Mesendoderm (in vitro differentiated cells): Measurements from ENCODE around the gene DGKH. TPM values are rescaled to one million over a fixed set of nuclear protein-coding genes. Genes with fewer than 3 reads are reported as not detected.

Experiments used
- DNase-seq: peaks from one replicate; pipeline ENCODE4 v3.0.0; 2013
- H2AK5ac ChIP-seq: 2 replicates; pipeline ENCODE4 v1.6.1; 2013; ENCODE audit warnings: low read length, inconsistent platforms
- H2BK120ac ChIP-seq: 2 replicates; pipeline ENCODE4 v1.6.1; 2013; ENCODE audit warnings: low read depth, mild to moderate bottlenecking, low read length, moderate library complexity, mixed read lengths
- H2BK15ac ChIP-seq: replicated peaks from 2 replicates; pipeline ENCODE4 v1.6.1; 2013; ENCODE audit warnings: low read depth, mild to moderate bottlenecking, moderate library complexity
- H2BK5ac ChIP-seq: 2 replicates; pipeline ENCODE4 v1.6.1; 2013; ENCODE audit warnings: low read length, inconsistent platforms
- H3K18ac ChIP-seq: 2 replicates; pipeline ENCODE4 v1.6.1; 2013; ENCODE audit warnings: mild to moderate bottlenecking, low read length, mixed read lengths
- H3K23ac ChIP-seq: one replicate; pipeline ENCODE4 v1.6.1; 2013; ENCODE audit warnings: low read length
- H3K27ac ChIP-seq: 2 replicates; pipeline ENCODE4 v1.5.1; 2013; ENCODE audit warnings: low read depth, mild to moderate bottlenecking, inconsistent platforms, low read length, moderate library complexity
- H3K27me3 ChIP-seq: 2 replicates; pipeline ENCODE4 v1.6.1; 2013; ENCODE audit warnings: low read length, control low read depth, mild to moderate bottlenecking, inconsistent platforms; ENCODE audit not compliant: insufficient read depth, poor library complexity
- H3K36me3 ChIP-seq: 2 replicates; pipeline ENCODE4 v1.6.1; 2013; ENCODE audit warnings: low read length, inconsistent platforms; ENCODE audit not compliant: control insufficient read depth, insufficient read depth
- H3K4ac ChIP-seq: one replicate; pipeline ENCODE4 v1.6.1; 2013; ENCODE audit warnings: low read depth, mild to moderate bottlenecking, low read length, moderate library complexity
- H3K4me1 ChIP-seq: 2 replicates; pipeline ENCODE4 v1.6.1; 2013; ENCODE audit warnings: low read depth, low read length, inconsistent platforms; ENCODE audit not compliant: control insufficient read depth
- H3K4me2 ChIP-seq: 2 replicates; pipeline ENCODE4 v1.6.1; 2013; ENCODE audit warnings: low read length
- H3K4me3 ChIP-seq: 2 replicates; pipeline ENCODE4 v1.5.1; 2013; ENCODE audit warnings: mild to moderate bottlenecking, low read length
- H3K56ac ChIP-seq: one replicate; pipeline ENCODE4 v1.6.1; 2013; ENCODE audit warnings: low read length
- H3K79me1 ChIP-seq: 2 replicates; pipeline ENCODE4 v1.6.1; 2013; ENCODE audit warnings: low read length, inconsistent platforms
- H3K79me2 ChIP-seq: 2 replicates; pipeline ENCODE4 v1.6.1; 2013; ENCODE audit warnings: mild to moderate bottlenecking, low read length; ENCODE audit not compliant: control insufficient read depth, insufficient read depth
- H3K9ac ChIP-seq: 2 replicates; pipeline ENCODE4 v1.6.1; 2013; ENCODE audit warnings: low read length, inconsistent platforms
- H4K5ac ChIP-seq: one replicate; pipeline ENCODE4 v1.6.1; 2013; ENCODE audit warnings: low read length
- H4K8ac ChIP-seq: one replicate; pipeline ENCODE4 v1.6.1; 2013; ENCODE audit warnings: low read depth, mild to moderate bottlenecking, control low read depth, low read length, moderate library complexity
- WGBS: extraction: QIAGEN DNeasy Blood & Tissue Kit; methylation state at CpG from one replicate; pipeline ENCODE4 v1.1.7; 2013; ENCODE audit warnings: low lambda C conversion rate, missing lambda C conversion rate; ENCODE audit not compliant: insufficient coverage; ENCODE audit errors: extremely low coverage; 5-methylcytosine and 5-hydroxymethylcytosine counted together
- polyA plus RNA-seq, 2 experiments: library from polyadenylated mRNA; stranded (reverse); fragments of 200-250 nt; gene quantifications; one replicate each; pipeline ENCODE4 v1.2.3, GENCODE V29; 2013

DGKH gene, protein sequence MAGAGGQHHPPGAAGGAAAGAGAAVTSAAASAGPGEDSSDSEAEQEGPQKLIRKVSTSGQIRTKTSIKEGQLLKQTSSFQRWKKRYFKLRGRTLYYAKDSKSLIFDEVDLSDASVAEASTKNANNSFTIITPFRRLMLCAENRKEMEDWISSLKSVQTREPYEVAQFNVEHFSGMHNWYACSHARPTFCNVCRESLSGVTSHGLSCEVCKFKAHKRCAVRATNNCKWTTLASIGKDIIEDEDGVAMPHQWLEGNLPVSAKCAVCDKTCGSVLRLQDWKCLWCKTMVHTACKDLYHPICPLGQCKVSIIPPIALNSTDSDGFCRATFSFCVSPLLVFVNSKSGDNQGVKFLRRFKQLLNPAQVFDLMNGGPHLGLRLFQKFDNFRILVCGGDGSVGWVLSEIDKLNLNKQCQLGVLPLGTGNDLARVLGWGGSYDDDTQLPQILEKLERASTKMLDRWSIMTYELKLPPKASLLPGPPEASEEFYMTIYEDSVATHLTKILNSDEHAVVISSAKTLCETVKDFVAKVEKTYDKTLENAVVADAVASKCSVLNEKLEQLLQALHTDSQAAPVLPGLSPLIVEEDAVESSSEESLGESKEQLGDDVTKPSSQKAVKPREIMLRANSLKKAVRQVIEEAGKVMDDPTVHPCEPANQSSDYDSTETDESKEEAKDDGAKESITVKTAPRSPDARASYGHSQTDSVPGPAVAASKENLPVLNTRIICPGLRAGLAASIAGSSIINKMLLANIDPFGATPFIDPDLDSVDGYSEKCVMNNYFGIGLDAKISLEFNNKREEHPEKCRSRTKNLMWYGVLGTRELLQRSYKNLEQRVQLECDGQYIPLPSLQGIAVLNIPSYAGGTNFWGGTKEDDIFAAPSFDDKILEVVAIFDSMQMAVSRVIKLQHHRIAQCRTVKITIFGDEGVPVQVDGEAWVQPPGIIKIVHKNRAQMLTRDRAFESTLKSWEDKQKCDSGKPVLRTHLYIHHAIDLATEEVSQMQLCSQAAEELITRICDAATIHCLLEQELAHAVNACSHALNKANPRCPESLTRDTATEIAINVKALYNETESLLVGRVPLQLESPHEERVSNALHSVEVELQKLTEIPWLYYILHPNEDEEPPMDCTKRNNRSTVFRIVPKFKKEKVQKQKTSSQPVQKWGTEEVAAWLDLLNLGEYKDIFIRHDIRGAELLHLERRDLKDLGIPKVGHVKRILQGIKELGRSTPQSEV
- 2.3 TPM for polyA plus RNA-seq (2013, experiment 1 of 2)
- 2.2 TPM for polyA plus RNA-seq (2013, experiment 2 of 2)

GRCh38 chr13:42048342-42048683 is at the start of gene DGKH:
TSS of gene DGKH (plus strand) at chr13:42048648. CDS start at chr13:42048774, 126 bp downstream.
- DNase-seq = no peak
- peak within 1 kb of the TSS; percentile 99 for H3K56ac ChIP-seq
- no CpG with 5 or more reads among the region's 32 CpGs for WGBS
- no peak within 1 kb of the TSS for H2BK5ac ChIP-seq
- H3K4me3 ChIP-seq = peak within 1 kb of the TSS; percentile 77
- no peaks in the 10 kb centered on the region for H3K79me2 ChIP-seq
- peak within 1 kb of the TSS; percentile 89 for H3K23ac ChIP-seq
- H3K9ac ChIP-seq = peak within 1 kb of the TSS; percentile 92
- H2AK5ac ChIP-seq = no peak within 1 kb of the TSS
- no peaks in the 10 kb centered on the region for H3K79me1 ChIP-seq
- no peaks in the 10 kb centered on the region for H3K4me1 ChIP-seq
- no peaks in the 10 kb centered on the region for H3K27me3 ChIP-seq
- no peak within 1 kb of the TSS for H2BK120ac ChIP-seq
- H3K4me2 ChIP-seq = peak within 1 kb of the TSS; percentile 100
- H4K5ac ChIP-seq = no peak within 1 kb of the TSS
- H3K4ac ChIP-seq = peak within 1 kb of the TSS; percentile 65
- H3K18ac ChIP-seq = peak within 1 kb of the TSS; percentile 86
- H4K8ac ChIP-seq = no peak within 1 kb of the TSS
- peak within 1 kb of the TSS; percentile 65 for H3K27ac ChIP-seq
- no peak within 1 kb of the TSS for H2BK15ac ChIP-seq
- no peaks in the 10 kb centered on the region for H3K36me3 ChIP-seq

DNA sequence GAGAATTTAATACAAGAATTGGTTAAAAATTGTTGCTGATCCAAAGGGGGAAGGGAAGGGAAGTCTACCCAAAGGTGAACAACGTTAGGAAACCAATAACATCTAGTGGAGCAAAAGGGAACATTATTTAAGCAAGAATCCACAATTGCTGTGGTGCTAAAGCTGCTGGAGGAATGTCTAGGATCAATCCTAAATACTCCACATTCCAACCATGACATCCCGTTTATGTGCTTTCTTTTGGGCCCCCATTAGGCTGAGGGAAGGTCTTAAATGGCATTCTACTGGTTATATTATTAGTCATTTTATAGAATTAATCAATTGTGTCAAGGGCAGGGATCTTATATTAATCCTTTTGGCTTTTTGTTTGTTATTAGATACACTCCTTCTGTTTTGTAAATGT is 47.6 kb upstream of the DGKH start:
- Histone ChIP-seq H3K36me3 (no peaks in the 10 kb centered on the region), H3K4me1 (no peaks in the 10 kb centered on the region), H3K4me3 (no peak overlapping the region), H3K18ac (no peak overlapping the region), H2BK5ac (no peak overlapping the region), H3K4me2 (no peak overlapping the region), H2BK120ac (no peak overlapping the region), H4K8ac (no peak overlapping the region), H3K27ac (no peak overlapping the region), H4K5ac (no peak overlapping the region), H2BK15ac (no peak overlapping the region), H3K79me2 (no peaks in the 10 kb centered on the region), H3K79me1 (no peaks in the 10 kb centered on the region), H3K9ac (no peak overlapping the region), H3K23ac (no peak overlapping the region), H3K56ac (no peak overlapping the region), H3K4ac (no peak overlapping the region), H3K27me3 (no peaks in the 10 kb centered on the region), H2AK5ac (no peak overlapping the region)
- no CpG with 5 or more reads among the region's 2 CpGs for WGBS
- peak; percentile 55 for DNase-seq

DNA sequence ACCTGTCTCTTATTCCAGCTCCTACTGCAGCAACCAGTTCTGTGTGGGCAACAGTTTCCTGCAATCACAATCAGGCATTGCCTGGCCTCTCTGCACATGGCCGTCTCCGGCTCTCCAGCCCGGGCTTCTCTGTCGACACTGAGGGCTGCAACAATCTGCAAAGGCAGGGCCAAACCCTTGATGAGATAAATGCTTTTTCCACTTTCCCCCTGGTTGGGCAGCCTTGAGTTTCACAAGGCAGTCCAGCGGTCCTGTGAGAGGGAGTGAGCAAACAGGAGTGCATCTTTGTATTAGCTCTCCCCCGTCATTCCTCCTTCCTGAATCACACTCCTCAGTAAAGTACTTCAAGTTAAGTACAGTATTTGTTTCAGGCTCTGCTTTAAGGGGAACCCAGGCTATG is 46.9 kb upstream of the DGKH start:
- no peak overlapping the region for H3K18ac ChIP-seq
- H3K4me2 ChIP-seq = no peak overlapping the region
- no peaks in the 10 kb centered on the region for H3K27me3 ChIP-seq
- H2BK5ac ChIP-seq = no peak overlapping the region
- DNase-seq = peak; percentile 34
- H3K56ac ChIP-seq = no peak overlapping the region
- H3K23ac ChIP-seq = no peak overlapping the region
- H3K79me2 ChIP-seq = no peaks in the 10 kb centered on the region
- WGBS = no CpG with 5 or more reads among the region's 6 CpGs
- H2BK120ac ChIP-seq = no peak overlapping the region
- H3K4me1 ChIP-seq = no peaks in the 10 kb centered on the region
- no peak overlapping the region for H2BK15ac ChIP-seq
- no peak overlapping the region for H4K5ac ChIP-seq
- H3K9ac ChIP-seq = no peak overlapping the region
- H3K4ac ChIP-seq = no peak overlapping the region
- H3K36me3 ChIP-seq = no peaks in the 10 kb centered on the region
- no peak overlapping the region for H2AK5ac ChIP-seq
- H3K4me3 ChIP-seq = no peak overlapping the region
- H3K27ac ChIP-seq = no peak overlapping the region
- H4K8ac ChIP-seq = no peak overlapping the region
- H3K79me1 ChIP-seq = no peaks in the 10 kb centered on the region

- no peak overlapping the region for H4K5ac ChIP-seq
- H3K23ac ChIP-seq = no peak overlapping the region
- no peak overlapping the region for H3K9ac ChIP-seq
- H3K27ac ChIP-seq = no peak overlapping the region
- H2BK15ac ChIP-seq = no peak overlapping the region
- no peak overlapping the region for H3K4ac ChIP-seq
- no peak overlapping the region for H3K4me2 ChIP-seq
- H3K27me3 ChIP-seq = no peaks in the 10 kb centered on the region
- no CpG with 5 or more reads among the region's 2 CpGs for WGBS
- H3K79me2 ChIP-seq = no peaks in the 10 kb centered on the region
- no peak overlapping the region for H2BK5ac ChIP-seq
- no peaks in the 10 kb centered on the region for H3K4me1 ChIP-seq
- no peaks in the 10 kb centered on the region for H3K79me1 ChIP-seq
- H3K18ac ChIP-seq = no peak overlapping the region
- H3K56ac ChIP-seq = no peak overlapping the region
- no peak for DNase-seq
- H3K4me3 ChIP-seq = no peak overlapping the region
- no peaks in the 10 kb centered on the region for H3K36me3 ChIP-seq
- H2BK120ac ChIP-seq = no peak overlapping the region
- no peak overlapping the region for H2AK5ac ChIP-seq
- no peak overlapping the region for H4K8ac ChIP-seq
Observed at GRCh38 chr13:42002066-42002465, 46.4 kb upstream of the DGKH start.

DNA sequence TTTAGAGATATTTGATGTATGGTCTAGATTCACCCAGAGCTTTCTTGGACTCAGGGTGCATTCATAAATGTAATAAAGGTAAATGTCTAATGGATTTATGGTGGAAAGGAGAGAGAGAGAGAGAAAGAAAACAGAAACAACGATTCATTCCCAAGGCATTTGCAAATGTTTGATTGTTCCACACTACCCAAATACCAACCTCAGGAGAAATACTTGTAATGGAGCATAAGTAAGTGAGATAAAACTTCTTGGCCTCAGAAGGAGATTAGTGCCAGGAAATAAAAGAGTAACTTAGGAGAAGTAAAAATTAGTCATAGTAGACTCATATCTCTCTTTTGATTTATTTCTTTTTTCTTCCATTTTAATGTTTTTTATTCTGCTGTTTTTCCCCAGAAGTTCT is 40.6 kb upstream of the DGKH start:
- no peak overlapping the region for H4K5ac ChIP-seq
- H3K27ac ChIP-seq = no peak overlapping the region
- no peaks in the 10 kb centered on the region for H3K4me1 ChIP-seq
- no peak overlapping the region for H3K23ac ChIP-seq
- H2BK15ac ChIP-seq = no peak overlapping the region
- DNase-seq = no peak
- H2AK5ac ChIP-seq = no peak overlapping the region
- H3K56ac ChIP-seq = no peak overlapping the region
- no peaks in the 10 kb centered on the region for H3K79me1 ChIP-seq
- no peak overlapping the region for H3K4me2 ChIP-seq
- no CpG with 5 or more reads among the region's 1 CpG for WGBS
- no peaks in the 10 kb centered on the region for H3K36me3 ChIP-seq
- H3K9ac ChIP-seq = no peak overlapping the region
- no peak overlapping the region for H3K4me3 ChIP-seq
- no peak overlapping the region for H4K8ac ChIP-seq
- H2BK5ac ChIP-seq = no peak overlapping the region
- H3K18ac ChIP-seq = no peak overlapping the region
- H3K79me2 ChIP-seq = no peaks in the 10 kb centered on the region
- H3K27me3 ChIP-seq = no peaks in the 10 kb centered on the region
- no peak overlapping the region for H2BK120ac ChIP-seq
- H3K4ac ChIP-seq = no peak overlapping the region
